Smooth muscle cell (in vitro differentiated cells): Measurements from ENCODE around the gene DNAAF5. TPM values are rescaled to one million over a fixed set of nuclear protein-coding genes. Genes with fewer than 3 reads are reported as not detected.

Source experiments
- DNase-seq: peaks from one replicate; lab custom pipeline; 2025; ENCODE audit not compliant: unreplicated experiment; lab: John Stamatoyannopoulos, UW
- H2AFZ ChIP-seq: fragments of 200-600 bp; sonication (generic); 2 replicates; pipeline ENCODE4 v1.6.0; 2016; ENCODE audit warnings: antibody characterized with exemption, low read depth, mild to moderate bottlenecking
- H3F3A ChIP-seq: fragments of 200-600 bp; sonication (generic); 2 replicates; pipeline ENCODE4 v1.6.0; 2017; ENCODE audit warnings: antibody characterized with exemption, low read depth
- H3K27ac ChIP-seq: fragments of 200-600 bp; sonication (generic); 2 replicates; pipeline ENCODE4 v1.5.1; 2016; ENCODE audit warnings: low read depth, mild to moderate bottlenecking
- H3K27me3 ChIP-seq: fragments of 200-600 bp; sonication (generic); 2 replicates; pipeline ENCODE4 v1.6.1; 2016; ENCODE audit warnings: low read depth, mild to moderate bottlenecking
- H3K36me3 ChIP-seq: fragments of 200-600 bp; sonication (generic); 2 replicates; pipeline ENCODE4 v1.5.1; 2016; ENCODE audit warnings: low read depth
- H3K4me1 ChIP-seq: fragments of 200-600 bp; sonication (generic); 2 replicates; pipeline ENCODE4 v1.5.1; 2016; ENCODE audit warnings: low read depth
- H3K4me2 ChIP-seq: fragments of 200-600 bp; sonication (generic); 2 replicates; pipeline ENCODE4 v1.6.0; 2016; ENCODE audit warnings: mild to moderate bottlenecking
- H3K4me3 ChIP-seq: fragments of 200-600 bp; sonication (generic); 2 replicates; pipeline ENCODE4 v1.5.1; 2016; ENCODE audit warnings: mild to moderate bottlenecking
- H3K79me2 ChIP-seq: fragments of 200-600 bp; sonication (generic); 2 replicates; pipeline ENCODE4 v1.6.0; 2016; ENCODE audit warnings: low read depth, mild to moderate bottlenecking
- H3K9ac ChIP-seq: fragments of 200-600 bp; sonication (generic); 2 replicates; pipeline ENCODE4 v1.6.0; 2016; ENCODE audit warnings: low read depth
- H3K9me3 ChIP-seq: fragments of 200-600 bp; sonication (generic); replicated peaks from 2 replicates; pipeline ENCODE4 v1.5.1; 2016; ENCODE audit warnings: low read depth
- H4K20me1 ChIP-seq: fragments of 200-600 bp; sonication (generic); 2 replicates; pipeline ENCODE4 v1.6.0; 2016; ENCODE audit warnings: low read depth
- WGBS: methylation state at CpG from one replicate; pipeline ENCODE4 v1.1.7; 2016; ENCODE audit warnings: low lambda C conversion rate; 5-methylcytosine and 5-hydroxymethylcytosine counted together
- polyA plus RNA-seq: library from polyadenylated mRNA; unstranded; fragments of >200 nt; fragmentation: Nextera tagmentation; extraction: Ambion mirVana; gene quantifications from 2 replicates; pipeline ENCODE4 v1.2.1, GENCODE V29; 2016
- total RNA-seq: library from RNA; depleted of rRNA; stranded (reverse); fragments of >200 nt; gene quantifications from 2 replicates; pipeline ENCODE4 v1.2.3, GENCODE V29; 2014
- TF ChIP-seq, protein P1 (sequence below): fragments of 200-600 bp; sonication (generic); IDR thresholded peaks from 2 replicates; pipeline ENCODE4 v1.5.1; 2017; ENCODE audit warnings: borderline replicate concordance, mild to moderate bottlenecking, antibody characterized with exemption; ENCODE audit not compliant: insufficient read depth, poor library complexity, severe bottlenecking

The DNAAF5 gene
- total and polyA plus RNA-seq, 2 experiments from 2014 or later, result 13.9 to 17.0 TPM

DNA sequence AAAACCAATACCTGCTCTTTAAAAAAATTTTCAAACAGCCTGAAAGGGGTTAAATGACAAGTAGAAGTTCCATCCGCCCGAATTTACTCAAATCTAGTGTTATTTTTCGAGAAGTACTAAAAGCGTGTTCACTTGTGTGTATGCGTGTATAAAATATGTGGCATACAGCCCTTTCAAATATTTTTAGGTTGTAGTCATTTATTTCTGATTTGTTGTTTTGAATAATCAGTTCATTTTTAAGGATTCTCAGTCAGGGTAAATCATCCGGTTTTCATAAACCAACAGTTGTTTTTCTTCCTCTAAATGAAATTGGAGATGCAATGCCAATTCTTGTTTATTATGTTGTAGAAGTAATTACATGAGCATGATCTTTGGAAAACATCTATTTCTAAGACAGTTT, 98.9 kb downstream of the DNAAF5 start:
- Histone ChIP-seq H3K79me2 (peaks cover 98% of the 10 kb centered on the region), H3K4me2 (no peak overlapping the region), H3K27me3 (no peaks in the 10 kb centered on the region), H2AFZ (no peak overlapping the region), H3K9ac (no peak overlapping the region), H4K20me1 (peaks cover 100% of the 10 kb centered on the region), H3K27ac (no peak overlapping the region), H3K4me3 (no peak overlapping the region), H3K36me3 (no peaks in the 10 kb centered on the region), H3K4me1 (no peaks in the 10 kb centered on the region), H3F3A (no peaks in the 10 kb centered on the region), H3K9me3 (no peaks in the 10 kb centered on the region)
- 96% methylated on average over 6 of the region's 6 CpGs for WGBS
- TF ChIP-seq, protein P1, sequence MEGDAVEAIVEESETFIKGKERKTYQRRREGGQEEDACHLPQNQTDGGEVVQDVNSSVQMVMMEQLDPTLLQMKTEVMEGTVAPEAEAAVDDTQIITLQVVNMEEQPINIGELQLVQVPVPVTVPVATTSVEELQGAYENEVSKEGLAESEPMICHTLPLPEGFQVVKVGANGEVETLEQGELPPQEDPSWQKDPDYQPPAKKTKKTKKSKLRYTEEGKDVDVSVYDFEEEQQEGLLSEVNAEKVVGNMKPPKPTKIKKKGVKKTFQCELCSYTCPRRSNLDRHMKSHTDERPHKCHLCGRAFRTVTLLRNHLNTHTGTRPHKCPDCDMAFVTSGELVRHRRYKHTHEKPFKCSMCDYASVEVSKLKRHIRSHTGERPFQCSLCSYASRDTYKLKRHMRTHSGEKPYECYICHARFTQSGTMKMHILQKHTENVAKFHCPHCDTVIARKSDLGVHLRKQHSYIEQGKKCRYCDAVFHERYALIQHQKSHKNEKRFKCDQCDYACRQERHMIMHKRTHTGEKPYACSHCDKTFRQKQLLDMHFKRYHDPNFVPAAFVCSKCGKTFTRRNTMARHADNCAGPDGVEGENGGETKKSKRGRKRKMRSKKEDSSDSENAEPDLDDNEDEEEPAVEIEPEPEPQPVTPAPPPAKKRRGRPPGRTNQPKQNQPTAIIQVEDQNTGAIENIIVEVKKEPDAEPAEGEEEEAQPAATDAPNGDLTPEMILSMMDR, result no peak
- DNase-seq, result no peak

DNA sequence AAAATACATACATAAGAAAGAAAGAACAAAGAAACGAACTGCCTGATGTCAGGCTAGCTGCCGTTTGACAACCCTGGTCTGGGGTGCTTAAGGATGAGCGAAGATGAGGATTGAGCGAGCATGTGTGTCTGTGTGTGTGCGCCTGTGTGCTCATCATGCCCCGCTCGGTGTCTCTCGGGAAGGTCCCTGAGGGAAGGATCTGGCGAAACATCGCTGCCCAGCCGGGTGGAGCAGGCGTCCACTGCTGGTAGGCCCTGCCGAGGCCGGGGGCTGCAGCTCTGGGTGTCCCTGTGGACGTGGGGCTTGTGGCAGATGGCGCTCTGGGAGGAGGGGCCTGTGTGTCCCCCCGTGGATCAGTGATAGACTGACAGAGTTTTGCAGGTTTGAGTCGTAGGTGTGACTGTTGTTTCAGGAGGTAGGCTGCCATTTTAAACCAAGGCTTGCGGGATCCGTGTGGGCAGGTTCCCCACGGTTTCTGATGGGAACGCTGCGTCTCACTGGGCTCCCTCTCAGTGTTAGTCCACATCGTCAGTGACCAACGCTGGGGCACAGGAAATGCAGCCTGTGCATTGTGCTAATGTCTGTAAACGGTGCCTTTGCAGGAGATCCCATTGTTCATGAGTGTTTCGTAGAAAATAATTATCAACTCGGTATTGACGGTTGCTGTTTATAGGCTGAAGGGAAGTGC, 99.9 kb downstream of the DNAAF5 start:
- DNase-seq, result no peak

DNA sequence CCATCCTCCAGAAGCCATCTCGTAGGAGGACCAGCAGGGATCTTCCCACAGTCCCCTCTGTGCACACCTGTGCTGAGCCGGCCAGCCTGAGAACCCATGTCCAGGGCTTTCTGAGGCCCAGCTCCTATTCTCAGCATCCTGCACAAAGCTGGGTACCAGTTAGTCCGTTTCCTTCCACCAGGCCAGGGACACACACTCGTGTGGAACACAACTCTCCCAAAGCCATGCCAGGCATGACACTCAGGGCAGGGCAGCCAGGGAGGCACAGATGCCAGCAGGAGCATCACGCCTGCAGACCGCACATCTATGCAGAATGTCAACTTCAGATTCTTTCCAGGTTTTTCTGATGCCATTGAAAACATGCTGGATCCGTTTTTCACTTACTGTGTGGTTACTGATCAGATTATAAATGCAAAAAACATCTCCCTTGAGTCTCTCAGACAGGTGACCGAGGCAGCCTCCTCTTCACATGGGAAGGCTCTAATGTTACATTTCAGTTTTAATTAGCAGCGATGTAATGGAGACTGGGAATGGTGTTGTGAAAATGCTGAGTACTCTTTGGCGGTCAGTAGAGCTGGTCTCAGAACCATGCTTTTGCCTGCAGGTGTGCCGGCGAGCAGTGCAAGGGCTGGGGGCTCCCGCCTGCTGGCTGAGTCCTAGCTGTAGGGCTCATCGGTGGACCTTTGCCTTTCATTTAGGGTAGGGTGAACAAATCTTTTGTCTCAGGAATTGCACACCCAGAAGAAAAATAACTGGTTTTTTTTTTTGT, 102.5 kb downstream of the DNAAF5 start:
- H3K4me3 ChIP-seq, result no peak overlapping the region
- peaks cover 81% of the 10 kb centered on the region for H3K79me2 ChIP-seq
- H3K27ac ChIP-seq, result no peak overlapping the region
- peaks cover 5% of the 10 kb centered on the region for H3F3A ChIP-seq
- no peak overlapping the region for H2AFZ ChIP-seq
- 97% methylated on average over 14 of the region's 14 CpGs for WGBS
- H3K36me3 ChIP-seq, result no peaks in the 10 kb centered on the region
- no peak overlapping the region for H3K9ac ChIP-seq
- H3K4me2 ChIP-seq, result no peak overlapping the region
- H3K9me3 ChIP-seq, result no peaks in the 10 kb centered on the region
- no peak for DNase-seq
- H3K27me3 ChIP-seq, result no peaks in the 10 kb centered on the region
- H3K4me1 ChIP-seq, result peaks cover 4% of the 10 kb centered on the region
- TF ChIP-seq, protein P1, result no peak
- H4K20me1 ChIP-seq, result peaks cover 100% of the 10 kb centered on the region

More for the DNA sequence above, 99.9 kb downstream of the DNAAF5 start:
- peaks cover 5% of the 10 kb centered on the region for H3F3A ChIP-seq
- no peak overlapping the region for H3K27ac ChIP-seq
- H3K4me3 ChIP-seq, result no peak overlapping the region
- no peak overlapping the region for H2AFZ ChIP-seq
- no peaks in the 10 kb centered on the region for H3K36me3 ChIP-seq
- H3K4me2 ChIP-seq, result no peak overlapping the region
- WGBS, result 87% methylated on average over 29 of the region's 29 CpGs
- H3K79me2 ChIP-seq, result peaks cover 94% of the 10 kb centered on the region
- H3K4me1 ChIP-seq, result no peaks in the 10 kb centered on the region
- no peaks in the 10 kb centered on the region for H3K27me3 ChIP-seq
- H3K9me3 ChIP-seq, result no peaks in the 10 kb centered on the region
- H3K9ac ChIP-seq, result no peak overlapping the region
- TF ChIP-seq, protein P1, result no peak
- H4K20me1 ChIP-seq, result peaks cover 100% of the 10 kb centered on the region
